Astrocyte (in vitro differentiated cells and primary cell): Measurements from ENCODE around the gene CIITA. TPM values are rescaled to one million over a fixed set of nuclear protein-coding genes. Genes with fewer than 3 reads are reported as not detected.
A peak's percentile ranks its signal among the peaks of the same experiment; 100 is the strongest.

Experiments
- DNase-seq: peaks from one replicate; pipeline ENCODE4 v3.0.0-alpha.2; 2010; ENCODE audit warnings: low read depth
- FAIRE-seq: peaks from 2 replicates; lab custom pipeline; 2011; peaks lifted over from hg19 to GRCh38; lab: Jason Lieb, UNC
- H2AFZ ChIP-seq: 2 replicates; pipeline ENCODE4 v1.6.0; 2012; ENCODE audit warnings: low read depth, low read length, inconsistent platforms
- H3K27ac ChIP-seq: 2 replicates; pipeline ENCODE4 v1.5.1; 2011; ENCODE audit warnings: low read depth, low read length, inconsistent platforms
- H3K27me3 ChIP-seq: 2 replicates; pipeline ENCODE4 v1.6.0; 2011; ENCODE audit warnings: low read length, inconsistent platforms; ENCODE audit not compliant: insufficient read depth
- H3K36me3 ChIP-seq: 2 replicates; pipeline ENCODE4 v1.5.1; 2011; ENCODE audit warnings: low read length, inconsistent platforms; ENCODE audit not compliant: insufficient read depth
- H3K4me1 ChIP-seq: 2 replicates; pipeline ENCODE4 v1.5.1; 2011; ENCODE audit warnings: low read length, inconsistent platforms; ENCODE audit not compliant: insufficient read depth
- H3K4me2 ChIP-seq: 2 replicates; pipeline ENCODE4 v1.6.0; 2012; ENCODE audit warnings: low read length, inconsistent platforms
- H3K4me3 ChIP-seq: 2 replicates; pipeline ENCODE4 v1.5.1; 2011; ENCODE audit warnings: low read depth, mild to moderate bottlenecking, low read length, inconsistent platforms; ENCODE audit not compliant: insufficient read depth
- H3K79me2 ChIP-seq: 2 replicates; pipeline ENCODE4 v1.6.0; 2012; ENCODE audit warnings: mild to moderate bottlenecking, low read length, inconsistent platforms; ENCODE audit not compliant: insufficient read depth
- H3K9ac ChIP-seq: 2 replicates; pipeline ENCODE4 v1.6.0; 2012; ENCODE audit warnings: mild to moderate bottlenecking, low read length, inconsistent platforms
- H3K9me3 ChIP-seq: 2 replicates; pipeline ENCODE4 v1.5.1; 2012; ENCODE audit warnings: low read depth, mild to moderate bottlenecking, low read length, inconsistent platforms; ENCODE audit not compliant: insufficient read depth
- H4K20me1 ChIP-seq: 2 replicates; pipeline ENCODE4 v1.6.0; 2012; ENCODE audit warnings: low read length, inconsistent platforms; ENCODE audit not compliant: insufficient read depth
- H3K27ac Mint-ChIP-seq: one replicate; pipeline ENCODE4 v1.8.0; 2021; ENCODE audit warnings: mild to moderate bottlenecking, mixed read lengths; ENCODE audit not compliant: unreplicated experiment
- H3K27me3 Mint-ChIP-seq: one replicate; pipeline ENCODE4 v1.8.0; 2021; ENCODE audit warnings: low read depth, mixed read lengths; ENCODE audit not compliant: unreplicated experiment
- H3K36me3 Mint-ChIP-seq: one replicate; pipeline ENCODE4 v1.8.0; 2021; ENCODE audit warnings: low read depth, mixed read lengths; ENCODE audit not compliant: unreplicated experiment
- H3K4me1 Mint-ChIP-seq: one replicate; pipeline ENCODE4 v1.8.0; 2021; ENCODE audit warnings: low read depth, mixed read lengths; ENCODE audit not compliant: unreplicated experiment
- H3K4me3 Mint-ChIP-seq: one replicate; pipeline ENCODE4 v1.8.0; 2021; ENCODE audit warnings: mild to moderate bottlenecking, moderate library complexity, mixed read lengths; ENCODE audit not compliant: unreplicated experiment
- H3K9me3 Mint-ChIP-seq: one replicate; pipeline ENCODE4 v1.8.0; 2021; ENCODE audit warnings: mild to moderate bottlenecking, mixed read lengths; ENCODE audit not compliant: unreplicated experiment
- CTCF ChIP-seq: IDR thresholded peaks from 2 replicates; pipeline ENCODE4 v1.5.1; 2011; ENCODE audit warnings: low read depth, mild to moderate bottlenecking, inconsistent platforms, low read length, moderate library complexity; ENCODE audit not compliant: insufficient read depth
- EZH2 ChIP-seq: IDR thresholded peaks from 2 replicates; pipeline ENCODE4 v1.6.1; 2012; ENCODE audit warnings: mild to moderate bottlenecking, low read length, inconsistent platforms; ENCODE audit not compliant: insufficient read depth
- total RNA-seq: library from RNA; stranded (reverse); gene quantifications from 2 replicates; pipeline ENCODE4 v1.2.1, GENCODE V29; 2021

The CIITA gene
- total RNA-seq, 1 donor from 2014 or later: not detected

DNA sequence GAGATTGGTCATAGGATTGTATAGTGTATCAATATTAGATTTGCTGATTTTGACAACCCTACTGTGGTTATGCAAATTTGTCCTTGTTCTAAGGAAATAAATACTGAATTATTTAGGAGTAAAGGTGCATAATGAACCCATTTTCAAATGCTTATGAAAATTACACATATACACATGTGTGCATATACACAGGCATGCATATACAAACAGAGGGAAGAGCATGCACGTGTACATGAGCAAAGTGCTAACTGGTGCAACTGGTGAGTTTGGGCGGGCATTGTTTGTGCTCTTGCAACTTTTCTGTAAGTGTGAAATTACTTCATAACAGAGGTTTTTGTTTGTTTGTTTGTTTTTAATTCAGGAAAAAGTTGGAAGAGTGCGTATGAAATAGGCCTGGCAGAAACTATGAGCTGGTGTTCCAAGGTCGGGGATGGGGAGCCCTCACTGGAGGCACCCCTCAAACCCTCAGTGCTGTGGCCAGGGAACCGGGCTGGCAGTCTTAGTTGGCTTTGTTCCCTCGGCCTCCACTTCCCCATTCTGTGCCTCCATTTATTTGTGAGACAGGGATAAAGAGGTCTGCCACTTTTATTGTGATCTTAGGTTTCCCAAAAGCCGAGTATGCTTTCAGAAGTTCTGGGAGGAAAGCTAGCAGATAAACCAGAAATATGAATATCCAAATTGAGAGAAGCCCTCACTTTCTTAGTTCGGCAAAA is 59.4 kb downstream of the CIITA start:
- Histone ChIP-seq H4K20me1 (peaks cover 99% of the 10 kb centered on the region), H2AFZ (no peak overlapping the region), H3K79me2 (peaks cover 90% of the 10 kb centered on the region), H3K4me1 (peaks cover 33% of the 10 kb centered on the region), H3K4me3 (no peak overlapping the region), H3K9ac (no peak overlapping the region), H3K27me3 (no peaks in the 10 kb centered on the region), H3K27ac (no peak overlapping the region), H3K9me3 (no peaks in the 10 kb centered on the region), H3K36me3 (no peaks in the 10 kb centered on the region), H3K4me2 (no peak overlapping the region)
- peaks cover 21% of the 10 kb centered on the region for H3K36me3 Mint-ChIP-seq
- H3K9me3 Mint-ChIP-seq: no peaks in the 10 kb centered on the region
- peaks cover 39% of the 10 kb centered on the region for H3K4me1 Mint-ChIP-seq
- no peak overlapping the region for H3K4me3 Mint-ChIP-seq
- TF ChIP-seq CTCF: no peak
- no peak for TF ChIP-seq EZH2
- no peak for FAIRE-seq
- H3K27ac Mint-ChIP-seq: no peak overlapping the region
- no peaks in the 10 kb centered on the region for H3K27me3 Mint-ChIP-seq
- no peak for DNase-seq

DNA sequence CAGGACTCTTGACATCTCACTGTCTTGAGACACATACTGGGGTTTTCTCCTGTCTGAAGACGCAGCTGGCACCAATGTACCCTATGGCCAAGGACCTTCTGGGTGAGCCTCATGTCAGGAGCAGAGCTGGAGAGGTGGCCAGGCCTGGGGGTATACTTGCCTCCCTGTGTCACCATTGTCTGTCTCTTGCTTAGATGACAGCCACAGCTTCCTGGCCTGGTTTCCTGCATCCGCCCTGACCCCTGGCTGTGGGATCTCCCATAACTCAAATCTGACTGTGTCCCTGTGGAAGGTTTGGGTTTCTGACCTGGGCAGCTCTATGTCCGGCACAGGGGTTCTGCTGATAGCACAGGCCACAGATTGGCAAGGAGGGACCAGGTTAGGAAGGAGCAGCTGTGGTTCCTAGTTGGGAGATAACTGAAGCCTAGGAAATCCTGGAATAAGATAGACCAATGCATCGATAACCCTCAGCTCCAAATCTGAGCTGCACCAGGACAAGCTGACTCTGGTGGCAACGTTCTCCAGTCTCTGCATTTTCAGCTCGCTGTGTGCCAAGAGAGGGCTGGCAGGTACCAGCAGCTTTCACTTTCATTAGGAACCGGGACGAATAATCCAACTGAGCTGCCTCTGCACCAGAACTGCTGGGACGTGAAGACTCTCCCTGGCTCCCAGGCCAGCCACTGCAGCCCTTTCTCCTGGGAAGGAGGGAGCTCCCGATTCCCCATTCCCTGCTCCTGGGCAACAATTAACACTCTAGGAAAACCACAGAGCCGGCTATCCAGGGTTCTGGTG is 60.3 kb downstream of the CIITA start:
- FAIRE-seq: no peak
- H3K4me3 Mint-ChIP-seq: no peak overlapping the region
- peaks cover 91% of the 10 kb centered on the region for H4K20me1 ChIP-seq

More for the DNA sequence above, 60.3 kb downstream of the CIITA start:
- H3K27me3 ChIP-seq: no peaks in the 10 kb centered on the region
- H3K9ac ChIP-seq: no peak overlapping the region
- H3K36me3 ChIP-seq: no peaks in the 10 kb centered on the region
- H3K4me3 ChIP-seq: no peak overlapping the region
- H2AFZ ChIP-seq: no peak overlapping the region
- H3K27ac ChIP-seq: no peak overlapping the region
- TF ChIP-seq CTCF (no peak), EZH2 (no peak)
- no peak for DNase-seq
- H3K4me1 ChIP-seq: peaks cover 33% of the 10 kb centered on the region
- Mint-ChIP-seq H3K27ac (no peak overlapping the region), H3K36me3 (peaks cover 18% of the 10 kb centered on the region), H3K27me3 (no peaks in the 10 kb centered on the region), H3K9me3 (no peaks in the 10 kb centered on the region), H3K4me1 (peaks cover 39% of the 10 kb centered on the region)
- peak overlapping the region; percentile 97 for H3K4me2 ChIP-seq
- peaks cover 91% of the 10 kb centered on the region for H3K79me2 ChIP-seq
- H3K9me3 ChIP-seq: no peaks in the 10 kb centered on the region
